GM18519 (cell line): Measurements from ENCODE around the gene CNTNAP2.

Experiments
- ATAC-seq: cut with Tn5 transposase; IDR thresholded peaks from one replicate; pipeline ENCODE4 v1.9.1; 2021; ENCODE audit warnings: mild to moderate bottlenecking, moderate library complexity; ENCODE audit not compliant: unreplicated experiment, low FRiP score

Gene CNTNAP2

GRCh38 chr7:147497246-147497645, 1380.6 kb downstream of the CNTNAP2 start:
- ATAC-seq = no peak

- no peak for ATAC-seq
Measured at GRCh38 chr7:147498081-147498480, 1381.5 kb downstream of the CNTNAP2 start.

GRCh38 chr7:147509035-147509501, 1392.5 kb downstream of the CNTNAP2 start:
- no peak for ATAC-seq

- no peak for ATAC-seq
Measured at GRCh38 chr7:147509541-147510200, 1393.1 kb downstream of the CNTNAP2 start.

GRCh38 chr7:147510201-147510542, 1393.6 kb downstream of the CNTNAP2 start:
- ATAC-seq = no peak

- ATAC-seq = no peak
Measured at GRCh38 chr7:147510923-147511322, 1394.3 kb downstream of the CNTNAP2 start.

- ATAC-seq = no peak
Measured at GRCh38 chr7:147513451-147513850, 1396.8 kb downstream of the CNTNAP2 start.

- ATAC-seq = no peak
Measured at GRCh38 chr7:147516391-147516790, 1399.8 kb downstream of the CNTNAP2 start.

- ATAC-seq = no peak
Measured at GRCh38 chr7:147519062-147519461, 1402.5 kb downstream of the CNTNAP2 start.

- ATAC-seq = no peak
Measured at GRCh38 chr7:147523056-147523455, 1406.5 kb downstream of the CNTNAP2 start.

- no peak for ATAC-seq
Measured at GRCh38 chr7:147524726-147525250, 1408.2 kb downstream of the CNTNAP2 start.

GRCh38 chr7:147525325-147525724, 1408.7 kb downstream of the CNTNAP2 start:
- no peak for ATAC-seq

GRCh38 chr7:147535701-147536111, 1419.1 kb downstream of the CNTNAP2 start:
- ATAC-seq = no peak

- no peak for ATAC-seq
Measured at GRCh38 chr7:147539685-147540084, 1423.1 kb downstream of the CNTNAP2 start.

- no peak for ATAC-seq
Measured at GRCh38 chr7:147540743-147541142, 1424.1 kb downstream of the CNTNAP2 start.

GRCh38 chr7:147541261-147541660, 1424.7 kb downstream of the CNTNAP2 start:
- ATAC-seq = no peak

GRCh38 chr7:147547252-147547897, 1430.8 kb downstream of the CNTNAP2 start:
- no peak for ATAC-seq

- ATAC-seq = no peak
Measured at GRCh38 chr7:147556317-147556716, 1439.7 kb downstream of the CNTNAP2 start.

GRCh38 chr7:147563669-147564068, 1447.1 kb downstream of the CNTNAP2 start:
- ATAC-seq = no peak

- no peak for ATAC-seq
Measured at GRCh38 chr7:147564786-147565476, 1448.3 kb downstream of the CNTNAP2 start.

GRCh38 chr7:147567043-147567442, 1450.4 kb downstream of the CNTNAP2 start:
- ATAC-seq = no peak
